Testis (tissue), 2 donors: ENCODE data around the gene CSF1.

Experiments used
- CTCF ChIP-seq, 3 experiments: fragments of 450-650 bp in 2 of 3; fragments of 200-600 bp in 1 of 3; sonication (generic) in 1 of 3; IDR thresholded peaks; one replicate each; pipeline ENCODE4 v1.5.1; 2016 to 2019; ENCODE audit warnings: antibody characterized with exemption in 3 of 3, mild to moderate bottlenecking in 2 of 3, moderate library complexity in 1 of 3
- POLR2A ChIP-seq: fragments of 450-650 bp; IDR thresholded peaks from one replicate; pipeline ENCODE4 v1.6.1; 2017; ENCODE audit warnings: antibody characterized with exemption, mild to moderate bottlenecking, moderate library complexity

DNA sequence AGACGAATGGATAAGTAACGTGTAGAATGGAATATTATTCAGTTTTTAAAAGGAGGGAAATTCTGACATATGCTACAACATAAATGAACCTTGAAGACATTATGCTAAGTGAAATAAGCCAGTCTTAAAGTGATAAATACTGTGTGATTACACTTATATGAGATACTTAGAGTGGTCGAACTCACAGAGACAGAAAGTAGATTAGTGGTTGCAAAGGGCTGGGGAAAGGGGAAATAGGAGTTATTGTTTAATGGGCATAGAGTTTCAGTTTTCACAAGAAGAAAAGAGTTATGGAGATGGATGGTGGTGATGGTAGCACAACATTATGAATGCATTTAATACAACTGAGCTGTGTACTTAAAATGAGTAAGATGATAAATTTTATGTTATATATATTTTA lies 59.3 kb downstream of the CSF1 start:
- TF ChIP-seq POLR2A (no peak), CTCF (IDR thresholded peaks at IDR 0.05) (no peak)
